ENCODE data around the gene TNFAIP8L3. TPM values are rescaled to one million over a fixed set of nuclear protein-coding genes. Genes with fewer than 3 reads are reported as not detected.

TNFAIP8L3 gene
- total and polyA plus RNA-seq, 9 of the 15 experiments (the other 6 are each of a cell fraction or from before 2014, with no cell fraction given): 0.13 TPM; not detected in 8

DNA sequence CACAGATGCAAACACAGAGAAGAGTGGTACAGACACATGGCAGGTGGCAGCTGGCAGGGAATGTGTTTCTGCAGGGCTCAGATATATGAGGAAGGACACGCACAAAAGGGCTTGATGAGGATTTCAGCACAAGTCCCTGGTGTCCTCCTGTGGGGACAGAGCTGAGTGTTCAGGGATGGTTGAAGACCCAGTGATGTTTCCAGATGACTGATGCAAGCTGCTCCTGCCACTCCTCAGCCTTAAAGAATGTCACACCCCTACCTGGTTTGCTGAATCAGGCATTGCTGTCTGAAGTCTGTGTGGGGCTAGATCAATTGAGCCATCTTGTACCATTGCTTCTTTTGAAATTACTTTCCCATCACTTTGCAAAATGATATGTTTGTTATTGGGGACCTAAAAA lies 40.2 kb downstream of the TNFAIP8L3 start:
- TF ChIP-seq, protein P1, sequence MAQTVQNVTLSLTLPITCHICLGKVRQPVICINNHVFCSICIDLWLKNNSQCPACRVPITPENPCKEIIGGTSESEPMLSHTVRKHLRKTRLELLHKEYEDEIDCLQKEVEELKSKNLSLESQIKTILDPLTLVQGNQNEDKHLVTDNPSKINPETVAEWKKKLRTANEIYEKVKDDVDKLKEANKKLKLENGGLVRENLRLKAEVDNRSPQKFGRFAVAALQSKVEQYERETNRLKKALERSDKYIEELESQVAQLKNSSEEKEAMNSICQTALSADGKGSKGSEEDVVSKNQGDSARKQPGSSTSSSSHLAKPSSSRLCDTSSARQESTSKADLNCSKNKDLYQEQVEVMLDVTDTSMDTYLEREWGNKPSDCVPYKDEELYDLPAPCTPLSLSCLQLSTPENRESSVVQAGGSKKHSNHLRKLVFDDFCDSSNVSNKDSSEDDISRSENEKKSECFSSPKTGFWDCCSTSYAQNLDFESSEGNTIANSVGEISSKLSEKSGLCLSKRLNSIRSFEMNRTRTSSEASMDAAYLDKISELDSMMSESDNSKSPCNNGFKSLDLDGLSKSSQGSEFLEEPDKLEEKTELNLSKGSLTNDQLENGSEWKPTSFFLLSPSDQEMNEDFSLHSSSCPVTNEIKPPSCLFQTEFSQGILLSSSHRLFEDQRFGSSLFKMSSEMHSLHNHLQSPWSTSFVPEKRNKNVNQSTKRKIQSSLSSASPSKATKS (CRISPR knock-in tag; IDR thresholded peaks at IDR 0.05): no peak
- no peak for TF ChIP-seq POLR3G (IDR thresholded peaks at IDR 0.05; ENCODE audit: extremely low read depth, insufficient read length, insufficient replicate concordance)
- no peak for TF ChIP-seq FOXJ2 (tag; IDR thresholded peaks at IDR 0.05)
- no peak for TF ChIP-seq YBX1 (IDR thresholded peaks at IDR 0.05)
- TF ChIP-seq ZNF121 (CRISPR knock-in tag; conservative IDR thresholded peaks at IDR 0.05): no peak
- TF ChIP-seq MEF2A (IDR thresholded peaks at IDR 0.05; ENCODE audit: control insufficient read depth, low read depth, low read length): no peak
- TF ChIP-seq HLTF (IDR thresholded peaks at IDR 0.05): no peak
- TF ChIP-seq, protein P2, sequence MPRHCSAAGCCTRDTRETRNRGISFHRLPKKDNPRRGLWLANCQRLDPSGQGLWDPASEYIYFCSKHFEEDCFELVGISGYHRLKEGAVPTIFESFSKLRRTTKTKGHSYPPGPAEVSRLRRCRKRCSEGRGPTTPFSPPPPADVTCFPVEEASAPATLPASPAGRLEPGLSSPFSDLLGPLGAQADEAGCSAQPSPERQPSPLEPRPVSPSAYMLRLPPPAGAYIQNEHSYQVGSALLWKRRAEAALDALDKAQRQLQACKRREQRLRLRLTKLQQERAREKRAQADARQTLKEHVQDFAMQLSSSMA (CRISPR knock-in tag; IDR thresholded peaks at IDR 0.05): no peak
- TF ChIP-seq, protein P3, sequence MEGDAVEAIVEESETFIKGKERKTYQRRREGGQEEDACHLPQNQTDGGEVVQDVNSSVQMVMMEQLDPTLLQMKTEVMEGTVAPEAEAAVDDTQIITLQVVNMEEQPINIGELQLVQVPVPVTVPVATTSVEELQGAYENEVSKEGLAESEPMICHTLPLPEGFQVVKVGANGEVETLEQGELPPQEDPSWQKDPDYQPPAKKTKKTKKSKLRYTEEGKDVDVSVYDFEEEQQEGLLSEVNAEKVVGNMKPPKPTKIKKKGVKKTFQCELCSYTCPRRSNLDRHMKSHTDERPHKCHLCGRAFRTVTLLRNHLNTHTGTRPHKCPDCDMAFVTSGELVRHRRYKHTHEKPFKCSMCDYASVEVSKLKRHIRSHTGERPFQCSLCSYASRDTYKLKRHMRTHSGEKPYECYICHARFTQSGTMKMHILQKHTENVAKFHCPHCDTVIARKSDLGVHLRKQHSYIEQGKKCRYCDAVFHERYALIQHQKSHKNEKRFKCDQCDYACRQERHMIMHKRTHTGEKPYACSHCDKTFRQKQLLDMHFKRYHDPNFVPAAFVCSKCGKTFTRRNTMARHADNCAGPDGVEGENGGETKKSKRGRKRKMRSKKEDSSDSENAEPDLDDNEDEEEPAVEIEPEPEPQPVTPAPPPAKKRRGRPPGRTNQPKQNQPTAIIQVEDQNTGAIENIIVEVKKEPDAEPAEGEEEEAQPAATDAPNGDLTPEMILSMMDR (IDR thresholded peaks at IDR 0.05 in 2 of 3, conservative IDR thresholded peaks at IDR 0.05 in 1 of 3; ENCODE audit: insufficient read depth in 2 of 3, low read depth in 1 of 3, low read length in 3 of 3): no peak
- TF ChIP-seq, protein P4, sequence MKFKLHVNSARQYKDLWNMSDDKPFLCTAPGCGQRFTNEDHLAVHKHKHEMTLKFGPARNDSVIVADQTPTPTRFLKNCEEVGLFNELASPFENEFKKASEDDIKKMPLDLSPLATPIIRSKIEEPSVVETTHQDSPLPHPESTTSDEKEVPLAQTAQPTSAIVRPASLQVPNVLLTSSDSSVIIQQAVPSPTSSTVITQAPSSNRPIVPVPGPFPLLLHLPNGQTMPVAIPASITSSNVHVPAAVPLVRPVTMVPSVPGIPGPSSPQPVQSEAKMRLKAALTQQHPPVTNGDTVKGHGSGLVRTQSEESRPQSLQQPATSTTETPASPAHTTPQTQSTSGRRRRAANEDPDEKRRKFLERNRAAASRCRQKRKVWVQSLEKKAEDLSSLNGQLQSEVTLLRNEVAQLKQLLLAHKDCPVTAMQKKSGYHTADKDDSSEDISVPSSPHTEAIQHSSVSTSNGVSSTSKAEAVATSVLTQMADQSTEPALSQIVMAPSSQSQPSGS (CRISPR knock-in tag; IDR thresholded peaks at IDR 0.05): no peak
- no peak for TF ChIP-seq FUS (optimal IDR thresholded peaks at IDR 0.05; ENCODE audit: low read depth, low read length)
- no peak for TF ChIP-seq PYGO2 (tag; IDR thresholded peaks at IDR 0.05)
- no peak for TF ChIP-seq ZNF239 (CRISPR knock-in tag; IDR thresholded peaks at IDR 0.05)
- no peak for TF ChIP-seq CC2D1A (IDR thresholded peaks at IDR 0.05)
- no peak for TF ChIP-seq MXI1 (IDR thresholded peaks at IDR 0.05; ENCODE audit: low read depth, low read length)
- TF ChIP-seq PCBP1 (IDR thresholded peaks at IDR 0.05; ENCODE audit: low read depth, low read length, poor library complexity, severe bottlenecking): no peak
- Histone ChIP-seq H3K36me3 (ENCODE audit: control insufficient read depth, insufficient read depth, low read length) (no peaks in the 10 kb centered on the region), H3K9me1 (ENCODE audit: control insufficient read depth, insufficient read depth, low read length) (no peaks in the 10 kb centered on the region), H3K27ac (ENCODE audit: extremely low read depth, low read depth, low read length) (no peak overlapping the region), H3K9ac (ENCODE audit: insufficient read depth in 1 of 2, low read depth in 2 of 2, low read length in 2 of 2) (no peak overlapping the region), H3K27me3 (ENCODE audit: control insufficient read depth in 2 of 2, insufficient read depth in 2 of 2, low read length in 2 of 2) (peaks cover 2 to 7% of the 10 kb centered on the region in 2 experiments; a peak in 4 of 5 replicates), H3K79me2 (ENCODE audit: control insufficient read depth, insufficient read depth, low read length) (no peaks in the 10 kb centered on the region; the same call in 2 of the 3 replicates), H2AFZ (ENCODE audit: low read depth, low read length) (no peak overlapping the region), H4K20me1 (replicated peaks; ENCODE audit: control insufficient read depth, insufficient read depth, low read length) (peaks cover 9% of the 10 kb centered on the region), H3K9me3 (replicated peaks; ENCODE audit: control insufficient read depth, insufficient read depth, low read depth, low read length) (no peaks in the 10 kb centered on the region), H3K4me1 (replicated peaks in 1 of 2; ENCODE audit: control insufficient read depth in 2 of 2, insufficient read depth in 2 of 2, low read length in 2 of 2) (no peaks in the 10 kb centered on the region), H3K4me3 (no peak overlapping the region), H3K4me2 (ENCODE audit: insufficient read depth, low read length) (no peak overlapping the region)
- in situ Hi-C loops (cut with MboI): no loop called here
- no peak for DNase-seq (ENCODE audit: extremely low read depth in 1 of 4, low spot score in 3 of 4)
- CTCF ChIA-PET (ENCODE audit: low intra/inter-chr PET ratio): no interaction called here
- WGBS (ENCODE audit: insufficient coverage, low coverage, missing lambda C conversion rate): 8% methylated on average over 1 of the region's 1 CpG
- POLR2A ChIA-PET: interaction anchor here (0.7 to 1.6 kb wide), 3 partner anchors 11 to 298 kb away, joined by 3 to 5 read pairs (median 3); no protein-coding TSS in a partner anchor
- ATAC-seq: no peak
- no peak for FAIRE-seq
- intact Hi-C loops (cut with micrococcal nuclease): no loop called here
- no TSS peak for BruUV-seq (replicated peaks)

Data from K562 (cell line).